CD4-positive, alpha-beta T cell (primary cell): Measurements from ENCODE around the gene SH2D1A. TPM values are rescaled to one million over a fixed set of nuclear protein-coding genes. Genes with fewer than 3 reads are reported as not detected.

Experiments used
- ATAC-seq: fragments of 200-7000 bp; cut with Tn5 transposase; one replicate; pipeline ENCODE4 v1.10.0; 2022; ENCODE audit warnings: mild to moderate bottlenecking; ENCODE audit not compliant: poor library complexity
- CTCF ChIA-PET: fragments of 350-600 bp; sonication (Branson Sonifier 250); formaldehyde crosslinking; loops from one replicate; lab custom pipeline; 2021; ENCODE audit warnings: antibody characterized with exemption, inconsistent platforms; lab: Charles Lee
- POLR2A ChIA-PET: fragments of 350-600 bp; sonication (Branson Sonifier 250); formaldehyde crosslinking; loops from one replicate; lab custom pipeline; 2021; ENCODE audit warnings: antibody characterized with exemption, inconsistent platforms; lab: Charles Lee
- DNase-seq, 14 experiments: peaks; one replicate each; pipeline ENCODE4 v3.0.0-alpha.2; 2013 to 2020; ENCODE audit warnings: mixed read lengths in 2 of 14
- H3K27ac ChIP-seq, 2 donors: one replicate each; pipeline versions ENCODE4 v1.5.1 to v1.7.0; 2013; ENCODE audit warnings: low read length in 2 of 2, low read depth in 1 of 2, mild to moderate bottlenecking in 1 of 2
- H3K27me3 ChIP-seq, 2 experiments: 1 replicate in 1 of 2; 2 replicates in 1 of 2; pipeline versions ENCODE4 v1.6.1 to v1.7.0; 2013; ENCODE audit warnings: low read length in 2 of 2, control low read depth in 1 of 2, mild to moderate bottlenecking in 1 of 2, moderate library complexity in 1 of 2; ENCODE audit not compliant: insufficient read depth in 2 of 2, control insufficient read depth in 1 of 2
- H3K36me3 ChIP-seq: one replicate; pipeline ENCODE4 v1.6.1; 2013; ENCODE audit warnings: low read length, control low read depth; ENCODE audit not compliant: insufficient read depth
- H3K4me1 ChIP-seq: one replicate; pipeline ENCODE4 v1.6.1; 2013; ENCODE audit warnings: low read length, control low read depth; ENCODE audit not compliant: insufficient read depth
- H3K4me3 ChIP-seq: one replicate; pipeline ENCODE4 v1.5.1; 2013; ENCODE audit warnings: mild to moderate bottlenecking, low read length, moderate library complexity
- H3K9me3 ChIP-seq, 2 experiments: 1 replicate in 1 of 2; 2 replicates in 1 of 2; pipeline versions ENCODE4 v1.6.1 to v1.7.0; 2013; ENCODE audit warnings: low read length in 2 of 2, mild to moderate bottlenecking in 2 of 2, control low read depth in 1 of 2, moderate library complexity in 1 of 2; ENCODE audit not compliant: control insufficient read depth in 1 of 2, insufficient read depth in 1 of 2
- H3K27ac Mint-ChIP-seq: one replicate; pipeline ENCODE4 v1.8.0; 2020; ENCODE audit warnings: mixed read lengths
- H3K27me3 Mint-ChIP-seq: one replicate; pipeline ENCODE4 v1.8.0; 2021; ENCODE audit warnings: mixed read lengths
- H3K36me3 Mint-ChIP-seq: one replicate; pipeline ENCODE4 v1.8.0; 2021; ENCODE audit warnings: low read depth, mixed read lengths
- H3K4me1 Mint-ChIP-seq: one replicate; pipeline ENCODE4 v1.8.0; 2021; ENCODE audit warnings: low read depth, mixed read lengths
- H3K4me3 Mint-ChIP-seq: one replicate; pipeline ENCODE4 v1.8.0; 2020; ENCODE audit warnings: mild to moderate bottlenecking, mixed read lengths
- H3K9me3 Mint-ChIP-seq: one replicate; pipeline ENCODE4 v1.8.0; 2020; ENCODE audit warnings: mixed read lengths
- CTCF ChIP-seq: fragments of 200-600 bp; IDR thresholded peaks from one replicate; pipeline ENCODE4 v1.8.0; 2022; ENCODE audit warnings: antibody characterized with exemption, mild to moderate bottlenecking
- intact Hi-C, 2 experiments: fragments of 100-400 bp; cut with DNase I in 1 of 2; cut with micrococcal nuclease in 1 of 2; formaldehyde crosslinking; loops; one replicate each; pipeline versions ENCODE4 v1.15.1 to v1.9.0; 2023 to 2025; cut with DNase I, micrococcal nuclease
- total RNA-seq, 174 experiments: library from RNA in 2 of 174; stranded (reverse) in 2 of 174; gene quantifications; one replicate each; pipeline ENCODE4 v1.2.3 and lab custom pipeline; 2021 to 2026

SH2D1A gene
- total RNA-seq, 2 experiments from 2014 or later, result 39.6 to 41.5 TPM

GRCh38 chrX:124344246-124344645 lies 2.1 kb upstream of the SH2D1A start:
- CTCF ChIA-PET, result interaction anchor here (1.6 kb wide), 1 partner anchor 127 kb away, joined by 3 read pairs; no protein-coding TSS in a partner anchor
- no peak overlapping the region for H3K4me3 ChIP-seq
- intact Hi-C loops, result loop anchor here in 1 of 2 experiments (2.0 to 10.0 kb wide), 3 partner anchors 15 to 391 kb away; partner anchors contain the start of gene STAG2

DNA sequence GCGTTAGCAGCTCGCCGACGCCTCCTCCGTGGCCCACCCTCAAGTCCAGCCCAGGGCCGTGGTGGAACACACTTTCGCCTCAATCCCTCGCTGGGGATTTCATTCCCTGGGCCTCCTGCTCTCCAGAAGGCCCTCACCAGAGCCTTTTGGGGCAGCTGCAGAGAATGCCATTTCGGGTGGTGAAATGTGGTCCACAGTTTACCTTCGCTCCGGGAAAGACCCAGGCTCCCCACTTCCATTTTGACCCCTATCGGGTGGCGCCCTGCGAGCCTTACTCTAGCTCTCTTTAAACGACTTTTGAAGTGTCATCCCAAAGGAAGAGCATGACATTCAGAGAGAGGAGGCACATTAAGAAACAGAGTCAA lies 496 bp downstream of the SH2D1A start:
- H3K4me3 ChIP-seq, result peak overlapping the region; percentile 78
- POLR2A ChIA-PET, result interaction anchor here (0.6 to 4.3 kb wide), 5 partner anchors 11 to 129 kb away, joined by 3 to 48 read pairs (median 7); no protein-coding TSS in a partner anchor
- CTCF ChIA-PET, result interaction anchor here (0.5 to 1.5 kb wide), 2 partner anchors 8 to 386 kb away, joined by 4 to 5 read pairs; no protein-coding TSS in a partner anchor

More at GRCh38 chrX:124344246-124344645, 2.1 kb upstream of the SH2D1A start:
- peak overlapping the region; percentile 95 for H3K27ac Mint-ChIP-seq
- H3K36me3 Mint-ChIP-seq, result peaks cover 20% of the 10 kb centered on the region
- ATAC-seq, result no peak
- peaks cover 61% of the 10 kb centered on the region for H3K4me1 Mint-ChIP-seq
- H3K27me3 Mint-ChIP-seq, result no peaks in the 10 kb centered on the region
- Histone ChIP-seq H3K27ac (no peak overlapping the region), H3K4me1 (peaks cover 31% of the 10 kb centered on the region), H3K27me3 (no peaks in the 10 kb centered on the region), H3K9me3 (no peaks in the 10 kb centered on the region), H3K36me3 (no peaks in the 10 kb centered on the region)
- peak overlapping the region; percentile 25 for H3K4me3 Mint-ChIP-seq
- no peaks in the 10 kb centered on the region for H3K9me3 Mint-ChIP-seq
- no peak for TF ChIP-seq CTCF
- no peak for DNase-seq
- POLR2A ChIA-PET, result no interaction called here

DNA sequence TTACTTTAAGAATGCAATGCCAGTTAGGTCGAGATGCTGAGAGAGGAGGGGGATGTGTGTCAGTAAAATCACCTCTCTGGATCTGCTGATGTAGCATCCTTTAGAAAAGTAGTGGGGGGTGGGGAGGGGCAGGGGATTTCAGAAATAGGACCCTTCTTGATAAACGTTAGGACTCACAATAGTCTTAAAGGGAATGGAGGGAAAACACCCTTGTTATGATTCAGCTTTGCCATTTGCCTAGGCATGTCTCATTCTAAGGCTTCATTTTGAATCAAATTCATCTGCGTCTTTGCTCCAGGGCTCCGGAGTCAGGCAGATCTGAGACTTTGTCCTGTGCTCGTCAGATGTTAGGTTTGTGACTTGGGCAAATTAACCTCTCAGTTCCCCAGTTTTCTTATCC lies 879 bp downstream of the SH2D1A start:
- Mint-ChIP-seq H3K9me3 (no peaks in the 10 kb centered on the region), H3K27ac (peak overlapping the region; percentile 98), H3K4me3 (peak overlapping the region; percentile 99), H3K27me3 (no peaks in the 10 kb centered on the region), H3K36me3 (peaks cover 28% of the 10 kb centered on the region), H3K4me1 (peaks cover 50% of the 10 kb centered on the region)
- intact Hi-C loops, result loop anchor here (2.0 to 10.0 kb wide), 4 partner anchors 128 to 388 kb away; partner anchors contain the start of gene STAG2 (in 1 of the 2)
- Histone ChIP-seq H3K27me3 (no peaks in the 10 kb centered on the region), H3K4me1 (peaks cover 18% of the 10 kb centered on the region), H3K36me3 (no peaks in the 10 kb centered on the region), H3K27ac (peak overlapping the region; percentile 69 to 75), H3K4me3 (peak overlapping the region; percentile 78), H3K9me3 (no peaks in the 10 kb centered on the region)
- ATAC-seq (peak; percentile 27), DNase-seq (peak in 6 of 14 experiments; percentile 1 to 50 (median 30))
- TF ChIP-seq CTCF, result no peak
- POLR2A ChIA-PET, result interaction anchor here (0.6 to 4.3 kb wide), 5 partner anchors 10 to 129 kb away, joined by 3 to 48 read pairs (median 3); no protein-coding TSS in a partner anchor
- CTCF ChIA-PET, result interaction anchor here (1.0 to 1.5 kb wide), 2 partner anchors 7 to 35 kb away, joined by 3 to 5 read pairs; no protein-coding TSS in a partner anchor

More for the DNA sequence above, 496 bp downstream of the SH2D1A start:
- Histone ChIP-seq H3K36me3 (no peaks in the 10 kb centered on the region), H3K4me1 (peaks cover 22% of the 10 kb centered on the region), H3K27me3 (no peaks in the 10 kb centered on the region), H3K9me3 (no peaks in the 10 kb centered on the region), H3K27ac (peak overlapping the region; percentile 69 to 75)
- H3K27ac Mint-ChIP-seq, result peak overlapping the region; percentile 98
- peaks cover 52% of the 10 kb centered on the region for H3K4me1 Mint-ChIP-seq
- no peaks in the 10 kb centered on the region for H3K9me3 Mint-ChIP-seq
- no peak for TF ChIP-seq CTCF
- intact Hi-C loops, result loop anchor here (2.0 to 10.0 kb wide), 4 partner anchors 128 to 388 kb away; partner anchors contain the start of gene STAG2 (in 1 of the 2)
- H3K36me3 Mint-ChIP-seq, result peaks cover 28% of the 10 kb centered on the region
- peak overlapping the region; percentile 99 for H3K4me3 Mint-ChIP-seq
- no peak for ATAC-seq
- H3K27me3 Mint-ChIP-seq, result no peaks in the 10 kb centered on the region
- DNase-seq, result no peak
